ENCODE results near the gene PITPNM1.
"Not testable (repeated sequence)": the region's sequence is repeated elsewhere in the genome, so short reads cannot be mapped to it uniquely, and the experiment has no call there.

PITPNM1 gene

GRCh38 chr11:67504950-67505581, at the start of gene PITPNM1:
Gene PITPNM1 (minus strand): TSS chr11:67505363. CDS start chr11:67504180, 1,183 bp downstream.
- DNase-seq: no peak

GRCh38 chr11:67551697-67552096, 46.5 kb upstream of the PITPNM1 start:
- not testable (repeated sequence) for DNase-seq

DNA sequence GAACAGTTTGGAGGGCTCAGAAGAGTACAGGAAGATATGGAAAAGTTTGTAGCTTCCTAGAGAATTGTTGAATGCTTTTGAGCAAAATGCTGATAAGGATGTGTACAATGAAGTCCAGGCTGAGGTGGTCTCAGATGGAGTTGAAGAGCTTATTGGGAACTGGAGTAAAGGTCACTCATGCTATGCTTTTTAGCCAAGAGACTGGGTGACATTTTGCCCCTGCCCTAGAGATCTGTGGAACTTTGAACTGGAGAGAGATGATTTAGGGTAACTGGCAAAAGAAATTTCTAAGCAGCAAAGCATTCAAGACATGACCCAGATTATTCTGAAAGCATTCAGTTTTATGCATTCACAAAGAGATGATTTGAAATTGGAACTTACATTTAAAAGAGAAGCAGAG, 46.0 kb upstream of the PITPNM1 start:
- no peak for DNase-seq

DNA sequence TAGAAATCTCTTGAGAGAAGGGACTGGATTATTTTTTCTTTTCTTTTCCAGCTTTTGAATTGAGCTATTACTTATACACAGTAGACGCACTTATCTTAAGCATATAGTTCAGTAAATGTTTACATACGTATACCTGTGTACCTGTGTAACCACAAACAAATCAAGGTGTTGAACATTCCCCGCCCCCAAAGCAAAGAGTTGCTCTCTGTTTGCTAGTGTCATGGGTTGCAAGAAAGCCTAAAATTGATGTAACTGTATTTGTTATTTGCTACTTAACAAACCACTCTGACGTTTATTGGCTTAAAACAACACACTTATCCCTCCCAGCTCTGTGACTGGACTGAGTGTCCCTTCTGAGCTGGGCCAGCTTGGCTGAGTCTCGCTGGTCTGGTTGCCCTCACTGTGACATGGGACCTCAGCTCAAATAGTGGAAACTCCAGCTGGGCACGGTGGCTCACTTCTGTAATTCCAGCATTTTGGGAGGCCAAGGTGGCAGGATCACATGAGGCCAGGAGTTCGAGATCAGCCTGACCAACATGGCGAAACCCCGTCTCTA, 43.5 kb upstream of the PITPNM1 start:
- no peak for DNase-seq

DNA sequence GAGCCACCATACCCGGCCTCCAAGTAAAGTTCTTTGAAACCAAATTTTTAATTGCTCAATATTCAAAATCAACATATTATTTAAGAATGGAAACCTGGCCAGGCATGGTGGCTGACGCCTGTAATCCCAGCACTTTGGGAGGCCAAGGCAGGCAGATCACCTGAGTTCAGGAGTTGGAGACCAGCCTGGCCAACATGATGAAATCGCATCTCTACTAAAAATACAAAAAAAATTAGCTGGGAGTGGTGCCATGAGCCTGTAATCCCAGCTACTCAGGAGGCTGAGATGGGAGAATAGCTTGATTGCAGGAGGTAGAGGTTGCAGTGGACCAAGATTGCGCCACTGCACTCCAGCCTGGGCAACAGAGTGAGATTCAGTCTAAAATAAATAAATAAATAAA, 42.9 kb upstream of the PITPNM1 start:
- DNase-seq: not testable (repeated sequence)

- DNase-seq: no peak
Observed at GRCh38 chr11:67545280-67545679, 40.1 kb upstream of the PITPNM1 start.

DNA sequence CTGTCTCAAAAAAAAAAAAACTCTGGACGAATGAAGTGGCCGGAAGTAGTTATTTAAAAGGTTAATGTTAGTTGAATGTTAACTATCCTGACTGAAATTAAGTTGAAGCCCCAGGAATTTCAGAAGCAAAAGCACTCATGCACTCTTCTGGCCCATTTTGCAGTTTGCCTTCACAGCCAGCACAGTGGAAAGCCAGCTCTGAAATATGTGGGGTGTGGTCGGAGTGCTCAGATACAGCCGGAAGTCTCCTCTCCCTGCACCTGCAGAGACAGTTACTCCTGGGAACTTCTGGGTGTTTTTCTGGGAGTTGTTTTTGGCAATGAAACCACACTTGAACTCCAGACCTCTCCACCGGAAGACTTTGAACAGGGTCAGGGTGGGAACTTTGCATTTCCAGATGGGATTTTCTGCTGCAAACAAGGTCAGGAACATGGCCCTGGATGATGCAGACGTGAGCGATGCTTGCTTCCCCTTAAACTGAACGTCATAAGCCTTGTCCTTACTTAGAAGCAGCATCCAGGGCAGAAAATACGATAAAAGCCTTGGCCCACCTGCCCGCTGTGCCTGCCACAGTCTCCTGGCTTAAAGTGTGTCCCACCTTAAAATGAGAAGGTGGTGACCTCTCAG, 39.6 kb upstream of the PITPNM1 start:
- no peak for DNase-seq

DNA sequence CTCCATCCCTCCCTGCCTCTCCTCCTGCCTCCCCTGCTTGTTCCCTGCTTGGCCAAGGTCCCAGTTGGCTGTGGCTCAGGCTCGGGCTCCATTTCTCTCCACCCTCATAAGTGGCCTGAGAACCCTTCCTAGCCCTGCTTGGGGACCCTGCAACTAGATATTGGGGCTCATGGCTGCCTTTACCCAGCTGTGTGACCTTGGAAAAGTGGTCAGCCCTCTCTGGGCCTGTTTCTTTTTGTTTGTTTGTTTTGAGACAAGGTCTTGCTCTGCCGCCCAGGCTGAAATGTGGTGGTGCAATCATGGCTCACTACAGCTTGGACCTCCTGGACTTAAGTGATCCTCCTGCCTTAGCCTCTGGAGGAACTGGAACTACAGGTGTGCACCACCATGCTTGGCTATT, 38.4 kb upstream of the PITPNM1 start:
- DNase-seq: no peak

DNA sequence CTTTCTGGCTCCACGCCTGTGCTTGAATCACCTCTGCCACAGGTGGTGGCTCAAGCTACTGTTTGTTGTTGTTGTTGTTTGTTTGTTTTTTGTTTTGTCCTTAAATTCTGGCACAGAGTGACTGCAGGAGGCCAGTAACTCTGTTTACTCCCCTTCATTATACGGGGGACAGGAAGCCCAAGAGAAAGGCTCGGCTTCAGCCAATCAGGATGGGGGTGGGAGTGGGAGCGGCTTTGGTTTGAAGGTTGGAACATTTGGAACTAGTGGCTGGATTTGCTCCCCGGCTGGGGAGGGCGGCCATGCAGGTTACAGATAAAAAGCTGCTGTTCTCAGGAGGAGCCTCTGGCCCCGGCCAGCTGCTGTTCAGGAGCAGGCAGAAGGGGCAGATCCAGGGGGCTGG, 37.8 kb upstream of the PITPNM1 start:
- no peak for DNase-seq

GRCh38 chr11:67542169-67542568, 37.0 kb upstream of the PITPNM1 start:
- DNase-seq: no peak

GRCh38 chr11:67541198-67541597, 36.0 kb upstream of the PITPNM1 start:
- DNase-seq: no peak

GRCh38 chr11:67539550-67539949, 34.4 kb upstream of the PITPNM1 start:
- DNase-seq: no peak

DNA sequence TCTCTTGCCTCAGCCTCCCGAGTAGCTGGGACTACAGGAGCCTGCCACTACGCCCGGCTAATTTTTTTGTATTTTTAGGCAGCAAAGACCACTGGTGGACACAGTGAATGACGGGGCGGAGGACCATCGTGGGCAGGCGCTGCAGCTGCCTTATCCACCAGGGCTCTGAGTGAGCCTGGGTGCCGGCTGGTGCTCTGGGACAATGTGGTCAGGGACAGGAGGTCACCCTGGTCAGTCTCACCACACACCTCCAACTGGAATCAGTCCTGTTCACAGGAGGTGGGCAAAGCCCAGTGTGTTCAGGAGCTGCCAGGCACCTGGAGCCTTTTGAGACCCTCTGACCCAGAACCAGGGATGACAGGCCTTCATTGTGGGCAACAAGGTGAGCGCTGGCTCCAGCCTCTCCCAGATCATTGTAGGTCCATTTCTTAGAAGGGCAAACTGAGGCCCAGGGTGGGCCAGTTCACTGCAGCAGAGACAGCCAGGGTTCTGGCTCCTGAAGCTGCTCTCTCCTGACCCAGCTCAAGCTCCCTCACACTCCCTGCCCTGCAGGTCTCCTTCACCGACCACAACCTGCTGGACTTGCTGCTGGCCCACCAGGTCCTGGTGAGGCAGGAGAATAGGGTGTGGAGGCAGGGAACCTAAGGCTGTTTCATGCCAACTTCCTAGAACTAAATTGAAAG, 33.8 kb upstream of the PITPNM1 start:
- DNase-seq: no peak

- DNase-seq: no peak
Observed at GRCh38 chr11:67538306-67538705, 33.1 kb upstream of the PITPNM1 start.

DNA sequence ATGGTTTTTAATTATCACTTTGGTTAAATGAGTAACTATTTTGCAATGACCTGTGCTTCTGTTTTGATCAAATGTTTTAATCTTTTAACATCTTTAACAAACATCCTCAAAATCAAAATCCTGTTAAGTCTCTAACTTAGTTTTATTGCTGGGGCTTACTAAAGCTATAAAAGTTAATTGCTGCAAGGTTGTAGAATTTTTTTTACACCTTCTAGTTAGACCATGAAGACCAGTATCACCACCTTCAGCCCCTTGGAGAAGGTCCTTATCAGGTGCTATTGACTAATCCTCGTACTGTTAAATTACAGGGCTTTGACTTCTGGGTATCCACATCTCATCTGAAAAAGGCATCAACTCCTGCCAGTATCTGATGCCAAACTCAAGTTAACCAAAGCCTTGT, 30.4 kb upstream of the PITPNM1 start:
- no peak for DNase-seq

GRCh38 chr11:67534070-67534679, 29.0 kb upstream of the PITPNM1 start:
- no peak for DNase-seq

GRCh38 chr11:67532889-67533288, 27.7 kb upstream of the PITPNM1 start:
- no peak for DNase-seq

- no peak for DNase-seq
Observed at GRCh38 chr11:67530282-67530592, 25.1 kb upstream of the PITPNM1 start.

DNA sequence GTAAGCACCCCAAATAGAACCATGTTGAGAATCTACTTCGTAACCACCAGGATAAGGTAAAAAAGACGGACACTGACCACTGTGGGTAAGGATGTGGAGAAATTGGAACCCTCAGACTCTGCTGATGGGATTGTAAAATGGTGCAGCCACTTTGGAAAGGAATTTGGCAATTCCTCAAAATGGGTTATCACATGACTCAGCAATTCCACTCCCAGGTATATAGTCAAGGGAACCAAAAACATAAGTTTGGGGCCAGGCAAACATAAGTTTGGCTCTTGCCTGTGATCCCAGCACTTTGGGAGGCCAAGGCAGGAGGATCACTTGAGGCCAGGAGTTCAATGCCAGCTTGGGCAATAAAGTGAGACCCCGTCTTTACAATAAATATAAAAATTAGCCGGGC, 23.2 kb upstream of the PITPNM1 start:
- no peak for DNase-seq

- DNase-seq: no peak
Observed at GRCh38 chr11:67525275-67525976, 20.3 kb upstream of the PITPNM1 start.

GRCh38 chr11:67524480-67524808, 19.3 kb upstream of the PITPNM1 start:
- DNase-seq: no peak

DNA sequence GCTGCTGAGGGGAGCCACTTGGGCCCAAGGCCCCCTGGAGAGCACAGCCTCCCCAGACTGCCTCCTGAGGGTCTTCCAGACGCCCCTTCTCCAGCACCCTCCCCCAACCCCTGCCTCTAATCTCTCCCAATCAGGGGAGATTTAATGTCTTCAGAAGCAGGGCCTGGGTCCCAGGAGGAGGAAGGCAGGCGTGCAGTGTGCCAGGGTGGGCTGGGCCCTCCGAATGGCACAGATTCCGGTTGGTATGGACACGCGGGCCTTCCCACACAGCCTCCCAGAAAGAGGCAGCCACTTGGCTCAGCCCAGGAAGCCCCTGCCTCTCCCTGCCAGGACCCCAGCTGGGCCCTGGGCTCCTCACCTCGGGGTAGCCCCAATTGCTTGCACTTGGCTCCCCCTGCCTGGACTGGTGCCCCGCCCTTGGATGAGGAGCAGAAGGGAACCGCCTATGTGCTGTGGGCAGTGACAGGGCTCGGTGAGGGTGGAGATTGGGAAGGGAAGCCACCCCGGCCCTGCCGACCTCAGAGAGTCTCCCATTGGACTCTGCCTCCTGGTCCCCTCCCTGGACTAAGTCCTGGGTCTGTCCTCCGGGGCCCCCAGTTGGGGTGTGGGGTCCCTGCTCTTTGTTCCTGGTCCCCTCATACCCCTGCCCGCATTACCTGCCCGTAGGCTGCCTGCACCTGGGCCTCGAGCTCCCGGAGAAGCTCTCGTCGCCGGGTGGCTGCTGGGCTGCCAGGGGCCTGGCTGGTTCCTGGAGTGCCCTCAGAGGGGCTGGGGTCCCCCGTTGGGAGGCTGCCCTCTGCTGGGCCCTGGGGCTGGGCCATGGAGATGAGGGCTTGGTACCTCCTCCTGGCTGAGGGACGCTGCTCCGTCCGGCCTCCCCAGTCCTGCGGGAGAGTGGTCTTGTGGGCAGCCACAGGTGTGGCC, 18.7 kb upstream of the PITPNM1 start:
- DNase-seq: no peak
